ENCODE data around the gene CATSPERZ.

CATSPERZ gene

GRCh38 chr11:64285885-64286800 is 14.0 kb upstream of the CATSPERZ start:
- peak in 1 of 14 donors; percentile 49 for DNase-seq

- DNase-seq, result no peak
These were observed 13.4 kb upstream of the CATSPERZ start for GRCh38 chr11:64286801-64287159.

- no peak for DNase-seq
These were observed 12.3 kb upstream of the CATSPERZ start for GRCh38 chr11:64287676-64288352.

- DNase-seq, result no peak
These were observed 11.8 kb upstream of the CATSPERZ start for GRCh38 chr11:64288353-64288750.

GRCh38 chr11:64289002-64289564 is 11.1 kb upstream of the CATSPERZ start:
- no peak for DNase-seq

- no peak for DNase-seq
These were observed 9.6 kb upstream of the CATSPERZ start for GRCh38 chr11:64290352-64291261.

GRCh38 chr11:64291262-64291751 is 8.9 kb upstream of the CATSPERZ start, which contains the start of gene KCNK4:
TSS of gene KCNK4 (plus strand) at chr11:64291302. CDS start at chr11:64293019, 1,717 bp downstream.
- DNase-seq, result no peak

- peak in 2 of 14 donors; percentile 13 to 36 for DNase-seq
These were observed 8.3 kb upstream of the CATSPERZ start for GRCh38 chr11:64291752-64292459.

- no peak for DNase-seq
These were observed 7.5 kb upstream of the CATSPERZ start for GRCh38 chr11:64292460-64293254.

- DNase-seq, result peak in 1 of 14 donors; percentile 54
These were observed 5.4 kb upstream of the CATSPERZ start for GRCh38 chr11:64294774-64295173.

GRCh38 chr11:64295760-64296159 is 4.4 kb upstream of the CATSPERZ start:
- no peak for DNase-seq

GRCh38 chr11:64296236-64296635 is 3.9 kb upstream of the CATSPERZ start:
- no peak for DNase-seq

GRCh38 chr11:64296830-64297698 is 3.1 kb upstream of the CATSPERZ start:
- no peak for DNase-seq

GRCh38 chr11:64297699-64298358 is 2.3 kb upstream of the CATSPERZ start:
- no peak for DNase-seq

GRCh38 chr11:64298966-64299846 is 952 bp upstream of the CATSPERZ start:
- DNase-seq, result peak in 12 of 14 donors; percentile 21 to 79 (median 62)

- DNase-seq, result no peak
These were observed 3.2 kb downstream of the CATSPERZ start for GRCh38 chr11:64303109-64304031.

GRCh38 chr11:64304032-64304315 is 3.8 kb downstream of the CATSPERZ start:
- DNase-seq, result no peak

All from C1 segment of cervical spinal cord (tissue), 14 donors.